HK-2 (cell line): ENCODE measurements around the gene ATXN7L1.
A peak's percentile ranks its signal among the peaks of the same experiment; 100 is the strongest.
"Not testable (repeated sequence)": the region's sequence is repeated elsewhere in the genome, so short reads cannot be mapped to it uniquely, and the experiment has no call there.

Source experiments
- DNase-seq: peaks from one replicate; pipeline ENCODE4 v3.0.0-alpha.2; 2018; ENCODE audit not compliant: unreplicated experiment

The ATXN7L1 gene

DNA sequence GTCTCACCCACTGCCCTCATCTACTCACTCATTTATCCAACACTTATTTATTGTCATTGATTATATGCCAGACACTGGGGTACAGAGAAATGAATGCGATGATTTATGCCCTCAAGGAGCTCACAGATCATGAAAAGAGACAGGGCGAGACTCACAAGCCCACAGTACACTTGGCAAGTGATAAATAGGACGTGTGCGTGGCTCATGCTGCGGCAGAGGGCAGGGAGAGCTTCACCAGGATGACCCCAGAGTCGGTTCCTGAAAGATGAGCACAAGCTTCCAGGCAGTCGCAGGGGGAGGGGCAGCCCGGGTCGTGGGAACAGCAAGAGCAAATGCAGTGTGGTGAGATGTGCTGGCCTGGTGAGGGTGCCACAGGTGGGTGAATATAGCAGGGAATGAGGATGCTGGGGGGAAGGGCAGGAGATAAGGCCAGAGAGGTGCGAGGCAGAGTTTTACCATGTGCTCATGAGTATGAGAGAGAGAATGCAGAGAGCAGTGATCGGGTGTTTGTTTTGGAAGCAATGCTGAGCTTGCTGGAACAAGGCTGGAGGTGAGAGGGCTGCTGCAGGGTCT lies 70.9 kb downstream of the ATXN7L1 start:
- no peak for DNase-seq

DNA sequence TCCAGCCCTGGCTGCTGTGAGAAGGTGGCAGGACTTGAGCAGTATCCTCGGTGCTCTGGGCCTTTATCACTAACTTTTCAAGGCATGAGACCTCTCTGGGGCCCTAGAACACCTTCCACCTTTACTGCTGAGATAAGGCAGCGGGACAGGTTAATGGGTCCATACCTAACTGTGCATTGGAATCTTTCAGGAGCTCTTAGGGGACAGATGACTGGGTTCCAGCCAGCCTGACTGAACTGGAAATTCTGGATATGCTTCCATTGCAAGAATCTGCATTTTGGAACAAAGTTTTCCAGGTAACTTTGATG lies 73.0 kb downstream of the ATXN7L1 start:
- no peak for DNase-seq

DNA sequence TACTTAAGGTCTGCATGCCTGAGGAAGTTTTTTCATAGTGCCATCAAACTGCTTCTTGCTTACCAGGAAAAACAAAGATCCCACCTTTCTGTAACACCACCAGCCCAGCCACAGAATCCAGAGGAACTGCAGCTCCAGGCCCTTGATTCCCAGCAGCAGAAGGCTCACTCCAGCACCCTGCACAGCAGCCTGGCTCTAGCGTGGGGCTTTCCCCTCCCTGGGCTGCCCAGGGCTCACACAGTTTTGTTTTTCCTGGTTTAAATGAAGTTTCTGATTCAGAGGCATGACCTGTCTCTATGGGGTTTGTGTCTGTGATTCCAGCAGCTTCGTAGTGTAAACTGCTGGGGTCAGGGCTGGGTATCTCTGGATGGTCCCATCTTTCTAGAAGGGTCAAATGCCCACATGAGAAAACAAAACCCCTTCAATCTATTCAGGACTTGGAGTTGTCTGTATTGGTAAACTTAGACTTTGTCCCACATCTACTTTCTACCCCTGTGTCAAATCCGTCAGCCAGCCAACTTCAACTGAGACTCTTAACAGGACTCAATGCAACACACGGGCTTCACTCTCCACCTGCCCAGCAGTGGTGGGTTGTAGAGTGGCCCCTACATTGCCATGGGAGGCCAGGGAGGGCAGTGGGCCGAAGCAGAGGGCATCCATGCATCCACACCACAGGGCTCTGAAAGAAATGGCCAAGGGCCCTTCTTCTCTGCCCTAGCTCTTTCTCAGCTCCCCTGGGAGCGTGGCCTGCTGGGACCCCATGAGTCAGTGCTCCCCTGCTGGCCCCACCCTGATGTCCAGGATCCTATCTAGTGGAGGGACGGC lies 73.6 kb downstream of the ATXN7L1 start:
- DNase-seq: peak; percentile 21

DNA sequence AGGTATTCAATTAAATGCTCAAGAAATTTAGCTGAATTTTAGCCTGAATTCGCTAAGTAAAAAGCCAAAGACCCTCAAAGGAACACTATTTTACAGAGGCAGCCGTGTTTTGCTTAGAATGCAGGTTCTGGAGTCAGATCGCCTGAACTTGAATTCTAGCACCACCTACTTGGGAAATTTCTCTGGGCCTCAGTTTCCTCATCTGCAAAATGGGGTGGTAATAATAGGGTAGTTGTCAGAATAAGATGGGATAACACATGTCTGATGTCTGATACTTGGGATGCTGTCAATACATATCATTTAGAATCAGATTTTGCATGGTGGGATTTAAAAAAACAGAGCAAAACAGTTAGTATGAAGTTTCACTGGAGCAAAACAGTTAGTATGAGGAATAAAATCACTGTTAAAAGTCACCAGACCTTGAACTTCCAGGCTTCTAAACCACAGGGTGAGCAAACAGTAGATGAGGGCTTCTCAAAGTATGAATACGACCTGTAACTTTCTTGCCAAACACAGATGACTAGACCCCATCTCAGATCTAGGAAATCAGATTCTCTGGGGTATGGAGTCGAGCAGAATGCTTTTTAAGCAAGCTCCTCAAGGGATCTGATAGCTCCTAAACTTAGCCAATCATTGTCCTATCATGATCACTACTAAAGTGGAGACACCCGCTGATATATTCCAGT lies 75.4 kb downstream of the ATXN7L1 start:
- DNase-seq: no peak

- DNase-seq: no peak
Observed at GRCh38 chr7:105800442-105800841, 76.0 kb downstream of the ATXN7L1 start.

DNA sequence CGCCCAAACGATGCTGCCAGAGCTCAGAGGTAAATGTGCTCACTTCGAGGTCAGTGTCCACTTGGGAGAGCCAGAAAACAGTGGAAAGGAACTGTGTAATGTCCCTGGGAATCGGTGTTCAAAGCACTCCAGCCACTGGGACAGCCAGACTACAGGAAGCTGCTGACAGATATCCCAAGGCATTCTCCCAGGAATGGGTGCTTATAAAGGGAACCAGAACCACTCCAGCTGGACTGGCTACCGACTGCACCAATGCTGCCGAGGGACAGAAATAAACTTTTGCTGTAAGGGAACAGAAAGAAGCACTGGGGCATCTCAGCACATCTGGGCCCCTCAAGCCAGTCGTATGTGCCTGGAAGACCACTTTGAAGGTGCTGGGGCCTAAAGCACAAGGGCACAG lies 76.7 kb downstream of the ATXN7L1 start:
- DNase-seq: no peak

DNA sequence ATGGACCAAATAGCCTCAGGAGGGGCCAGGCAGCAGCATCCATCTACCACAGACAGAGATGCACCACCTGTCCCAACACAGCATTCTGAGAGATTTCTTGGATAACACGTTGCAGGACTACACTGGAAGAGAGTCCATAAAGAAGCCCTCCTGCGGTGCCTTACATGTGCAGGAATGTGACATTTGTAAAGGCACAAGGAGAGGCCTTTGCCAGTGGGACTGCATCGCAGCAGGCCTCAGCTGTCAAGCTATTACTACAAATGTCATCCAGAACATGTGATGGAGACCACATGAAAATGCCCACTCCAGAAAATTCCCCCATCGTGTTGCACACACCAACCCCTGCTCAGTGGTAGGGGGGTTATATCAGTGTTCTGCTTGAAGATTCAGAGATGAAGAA lies 77.4 kb downstream of the ATXN7L1 start:
- no peak for DNase-seq

- DNase-seq: no peak
Observed at GRCh38 chr7:105797652-105798051, 78.7 kb downstream of the ATXN7L1 start.

GRCh38 chr7:105796365-105796764 lies 80.0 kb downstream of the ATXN7L1 start:
- DNase-seq: no peak

GRCh38 chr7:105794741-105795729 lies 81.4 kb downstream of the ATXN7L1 start:
- no peak for DNase-seq

- no peak for DNase-seq
Observed at GRCh38 chr7:105792488-105793370, 83.7 kb downstream of the ATXN7L1 start.

DNA sequence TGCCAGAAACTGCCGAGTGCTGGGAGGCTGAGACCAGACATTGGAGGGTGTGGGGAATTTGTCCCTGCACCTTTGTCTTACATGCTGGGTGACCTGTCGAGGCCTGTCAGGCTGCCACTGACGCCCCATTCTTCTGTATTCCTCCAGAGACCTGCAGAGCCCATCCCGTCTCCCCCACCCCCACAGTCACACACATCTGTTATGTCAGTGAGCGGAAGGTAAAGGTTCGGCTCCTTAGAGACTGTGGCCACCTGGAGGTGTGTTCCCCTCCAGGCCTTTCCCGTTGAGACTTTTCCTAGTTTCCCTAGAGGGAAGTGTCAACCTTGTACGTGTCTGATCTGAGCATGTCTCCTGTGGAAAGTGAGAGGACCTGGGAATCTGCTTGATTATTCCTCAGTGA lies 84.5 kb downstream of the ATXN7L1 start:
- DNase-seq: no peak

GRCh38 chr7:105790996-105791395 lies 85.4 kb downstream of the ATXN7L1 start:
- no peak for DNase-seq

- not testable (repeated sequence) for DNase-seq
Observed at GRCh38 chr7:105790452-105790851, 85.9 kb downstream of the ATXN7L1 start.

DNA sequence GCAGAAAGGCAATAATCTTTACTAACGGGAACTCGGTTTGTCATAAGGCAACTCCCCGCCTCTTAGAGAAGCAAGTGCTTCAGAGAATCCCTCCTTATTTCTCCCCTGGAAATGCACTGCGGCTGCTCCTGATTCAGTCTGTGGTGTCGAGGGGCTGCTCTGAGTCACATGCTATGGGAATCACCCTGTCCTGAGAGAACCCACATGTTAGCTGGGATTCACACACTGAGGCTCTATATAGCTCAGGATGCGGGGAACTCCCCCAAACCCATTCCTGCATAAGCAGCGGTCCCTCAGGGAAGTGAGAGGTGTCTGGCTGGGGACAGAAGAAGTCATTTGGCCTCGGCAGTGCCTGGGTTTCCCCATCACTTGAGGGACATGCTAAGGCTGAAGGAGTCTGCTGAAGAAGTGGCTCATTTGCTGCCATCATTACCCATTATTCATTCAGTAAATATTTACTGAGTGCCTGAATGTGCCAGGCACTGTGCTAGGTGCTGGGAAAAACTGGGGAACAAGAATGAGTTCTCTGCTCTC lies 87.5 kb downstream of the ATXN7L1 start:
- DNase-seq: no peak

DNA sequence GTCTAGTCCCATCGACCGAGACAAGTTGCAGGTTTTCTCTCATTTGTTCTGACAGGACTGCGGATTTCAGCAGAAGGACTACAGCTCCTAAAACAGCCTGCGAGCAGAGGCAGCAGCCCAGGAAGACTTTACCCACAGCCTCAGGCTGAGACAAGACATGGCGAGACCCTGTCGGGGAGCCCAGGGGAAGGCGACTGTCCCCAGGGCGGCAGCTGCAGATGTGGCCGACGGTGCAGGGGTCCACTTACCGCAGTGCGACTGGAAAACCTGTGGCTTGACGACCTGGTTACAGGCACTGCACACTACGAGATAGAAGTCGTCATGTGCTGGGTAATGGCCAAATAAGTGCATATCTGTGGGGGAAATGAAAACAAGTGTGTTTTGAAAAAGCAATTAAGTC lies 88.0 kb downstream of the ATXN7L1 start:
- DNase-seq: no peak

DNA sequence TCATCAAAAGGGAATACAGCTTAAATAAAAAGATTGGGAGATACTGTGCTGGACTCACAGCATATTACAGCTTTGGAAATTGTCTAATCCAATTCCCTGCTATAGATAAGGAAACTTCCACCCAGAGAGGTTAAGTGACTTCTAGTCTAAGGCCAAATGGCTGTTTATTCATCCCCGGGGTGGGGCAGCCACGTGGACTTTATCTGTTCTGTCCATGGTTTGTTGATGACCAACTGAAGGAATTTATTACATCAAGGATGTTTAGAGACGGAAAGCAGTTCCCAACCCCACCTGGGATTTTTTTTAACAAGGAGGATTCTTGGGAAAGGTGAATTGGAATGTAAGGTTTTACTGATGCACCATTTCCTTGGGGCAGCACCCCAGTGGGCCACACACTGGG lies 88.6 kb downstream of the ATXN7L1 start:
- no peak for DNase-seq

GRCh38 chr7:105786520-105787470 lies 89.6 kb downstream of the ATXN7L1 start:
- no peak for DNase-seq

GRCh38 chr7:105782391-105783042 lies 93.9 kb downstream of the ATXN7L1 start:
- peak; percentile 31 for DNase-seq
